Stimulated activated CD4-positive, alpha-beta T cell treated with anti-CD3 and anti-CD28 coated beads, Interleukin-4, amount 100 ng/mL, for 48 hours (primary cell): ENCODE measurements around the gene UGCG.
"Not testable (repeated sequence)": the region's sequence is repeated elsewhere in the genome, so short reads cannot be mapped to it uniquely, and the experiment has no call there.

Experiments used
- DNase-seq, 2 donors: peaks; one replicate each; pipeline ENCODE4 v3.0.0-alpha.2; 2020; ENCODE audit warnings: low read depth in 2 of 2

Gene UGCG

GRCh38 chr9:111890867-111891266 lies 5.7 kb upstream of the UGCG start:
- DNase-seq: not testable (repeated sequence)

- DNase-seq: no peak
These were observed 4.6 kb upstream of the UGCG start for GRCh38 chr9:111891910-111892499.

- peak; percentile 7 to 34 for DNase-seq
These were observed 457 bp downstream of the UGCG start for GRCh38 chr9:111896942-111897600.

DNA sequence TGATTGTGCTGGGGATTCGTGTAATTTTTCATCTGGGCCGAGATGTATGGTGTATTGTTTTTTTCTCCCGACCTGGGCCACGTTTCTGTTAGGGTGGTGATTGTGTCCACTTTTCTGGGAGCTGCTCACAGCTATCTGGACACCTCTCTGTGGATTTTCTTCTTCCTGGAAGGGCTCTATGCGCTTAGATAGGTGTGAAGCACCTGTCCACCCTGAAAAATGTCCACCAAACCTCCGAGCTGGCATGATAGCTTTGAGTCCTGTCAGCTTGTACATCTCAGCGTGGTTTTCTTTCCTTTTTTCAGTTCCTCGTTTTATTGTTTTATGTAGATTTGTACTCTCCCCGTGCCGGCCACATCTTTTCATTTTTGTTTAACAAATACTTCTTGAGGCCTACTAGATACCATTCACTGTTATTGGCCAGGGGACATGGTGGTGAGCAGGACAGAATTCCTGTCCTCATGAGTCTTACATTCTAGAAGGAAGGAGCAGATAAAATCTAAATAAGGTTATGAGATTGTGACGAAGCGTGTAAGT lies 1.1 kb downstream of the UGCG start:
- DNase-seq: peak in 1 of 2 donors; percentile 4

- DNase-seq: no peak
These were observed 1.9 kb downstream of the UGCG start for GRCh38 chr9:111898331-111899096.

DNA sequence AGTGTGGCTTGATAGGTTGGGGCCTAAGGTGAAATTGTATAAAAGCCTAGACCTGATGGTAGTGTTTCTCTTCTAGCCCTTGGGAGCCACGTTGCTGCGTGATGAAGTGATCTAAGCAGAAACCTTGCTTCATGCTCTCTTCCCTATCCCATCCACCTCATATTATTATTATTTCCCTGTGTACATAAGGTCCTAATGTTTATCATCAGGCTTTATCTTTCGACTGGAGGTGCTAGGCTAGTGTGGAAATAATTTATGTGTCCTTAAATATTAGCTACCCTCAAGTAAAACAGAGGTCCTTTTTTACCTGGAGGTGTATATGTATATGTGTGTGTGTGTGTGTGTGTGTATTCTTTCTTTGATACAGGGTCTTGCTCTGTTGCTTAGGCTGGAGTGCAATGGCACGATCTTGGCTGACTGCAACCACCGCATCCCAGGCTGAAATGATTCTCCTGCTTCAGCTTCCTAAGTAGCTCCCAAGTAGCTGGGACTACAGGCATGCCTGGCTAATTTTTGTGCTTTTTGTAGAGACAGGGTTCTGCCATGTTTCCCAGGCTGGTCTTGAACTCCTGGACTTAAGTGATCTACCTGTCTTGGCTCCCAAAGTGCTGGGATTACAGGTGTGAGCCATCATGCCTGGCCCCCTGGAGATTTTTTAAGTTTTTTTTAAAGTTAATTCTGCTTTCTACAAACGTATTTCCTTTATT lies 3.7 kb downstream of the UGCG start:
- DNase-seq: no peak

DNA sequence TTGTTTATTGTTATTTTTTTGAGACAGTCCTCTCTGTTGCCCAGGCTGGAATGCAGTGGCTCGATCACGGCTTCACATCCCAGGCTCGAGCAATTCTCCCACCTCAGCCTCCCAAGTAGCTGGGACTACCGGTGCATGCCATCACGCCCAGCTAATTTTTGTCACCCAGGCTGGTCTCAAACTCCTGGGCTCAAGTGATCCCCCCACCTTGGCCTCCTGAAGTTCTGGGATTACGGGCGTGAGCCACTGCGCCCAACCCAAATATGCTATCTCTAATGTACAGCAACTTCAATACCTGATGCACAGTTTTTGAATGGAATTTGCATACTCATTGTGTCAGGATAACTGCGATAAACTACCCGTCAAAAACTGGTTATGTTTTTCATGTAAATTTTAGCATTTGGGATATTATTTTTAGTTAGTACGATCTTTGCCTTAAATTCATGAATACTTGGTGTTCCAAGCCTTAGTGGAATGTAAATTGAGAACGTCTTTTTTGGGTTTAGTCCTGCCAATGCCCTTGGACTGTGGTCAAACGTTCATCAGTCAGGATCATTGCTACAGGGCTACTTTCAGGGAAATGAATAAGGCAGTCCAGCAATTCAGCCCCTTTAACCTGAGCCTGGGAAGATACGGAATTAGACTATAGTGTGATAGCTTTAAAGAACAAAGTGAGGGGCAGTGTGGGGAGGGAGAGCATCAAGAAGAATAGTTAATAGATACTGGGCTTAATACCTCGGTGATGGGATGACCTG lies 4.4 kb downstream of the UGCG start:
- no peak for DNase-seq

GRCh38 chr9:111902391-111903139 lies 6.0 kb downstream of the UGCG start:
- no peak for DNase-seq

GRCh38 chr9:111903535-111903934 lies 6.9 kb downstream of the UGCG start:
- DNase-seq: not testable (repeated sequence)

DNA sequence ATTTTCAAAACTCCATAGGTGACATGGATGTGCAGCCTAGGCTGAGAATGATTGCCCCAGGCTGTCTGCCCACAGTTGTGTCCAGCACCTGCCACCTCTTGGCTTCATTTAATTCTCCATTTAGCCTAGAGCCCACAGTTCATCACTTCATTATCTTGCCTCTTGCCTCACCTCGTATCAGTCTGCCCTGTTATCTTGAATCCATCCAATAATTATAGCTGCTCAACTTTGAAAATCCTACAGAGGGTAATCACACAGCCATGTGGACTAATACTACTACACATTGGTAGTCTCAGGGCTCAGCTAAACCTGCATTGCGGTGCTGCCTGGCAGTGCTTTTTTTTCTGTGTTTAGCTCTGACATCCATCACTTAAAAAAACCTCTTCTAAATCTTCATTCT lies 7.4 kb downstream of the UGCG start:
- DNase-seq: no peak

DNA sequence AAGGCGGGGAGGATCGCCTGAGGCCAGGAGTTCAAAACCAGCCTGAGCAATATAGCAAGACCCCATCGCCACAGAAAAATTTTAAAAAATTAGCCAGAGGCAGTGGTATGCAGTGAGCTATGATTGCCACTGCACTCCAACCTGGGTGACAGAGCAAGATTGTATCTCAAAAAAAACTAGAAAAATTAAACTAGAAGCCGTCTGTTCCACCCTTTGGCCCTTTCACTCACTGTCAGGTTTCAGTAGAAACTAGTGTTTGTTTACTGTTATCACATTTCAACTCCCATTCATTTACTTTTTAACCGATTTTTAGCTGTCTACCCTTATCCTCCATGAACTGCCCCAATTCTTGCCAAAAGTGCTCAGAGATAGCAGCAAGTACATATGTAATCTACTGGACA lies 8.3 kb downstream of the UGCG start:
- no peak for DNase-seq

GRCh38 chr9:111907147-111907546 lies 10.5 kb downstream of the UGCG start:
- DNase-seq: no peak

DNA sequence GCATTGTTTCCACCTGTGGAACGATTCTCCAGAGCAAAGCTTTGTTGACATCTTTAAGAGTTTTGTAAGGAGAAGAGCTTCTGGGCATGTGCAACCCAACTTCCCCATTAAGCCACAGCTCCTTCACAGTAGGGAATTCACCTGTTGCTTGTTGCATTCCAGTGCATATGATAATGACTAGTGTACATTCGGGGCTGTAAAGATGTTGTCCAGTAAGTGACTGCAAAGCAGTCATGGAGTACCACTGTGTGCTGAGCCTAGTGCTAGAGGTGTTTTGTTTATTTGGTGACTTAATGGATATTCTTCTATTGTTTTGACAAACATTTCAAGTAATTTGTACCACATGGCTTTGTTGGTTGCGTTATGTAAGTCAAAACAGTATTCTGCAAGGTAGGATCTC lies 12.8 kb downstream of the UGCG start:
- no peak for DNase-seq

- no peak for DNase-seq
These were observed 13.8 kb downstream of the UGCG start for GRCh38 chr9:111910428-111910827.

GRCh38 chr9:111913159-111913558 lies 16.5 kb downstream of the UGCG start:
- DNase-seq: no peak

DNA sequence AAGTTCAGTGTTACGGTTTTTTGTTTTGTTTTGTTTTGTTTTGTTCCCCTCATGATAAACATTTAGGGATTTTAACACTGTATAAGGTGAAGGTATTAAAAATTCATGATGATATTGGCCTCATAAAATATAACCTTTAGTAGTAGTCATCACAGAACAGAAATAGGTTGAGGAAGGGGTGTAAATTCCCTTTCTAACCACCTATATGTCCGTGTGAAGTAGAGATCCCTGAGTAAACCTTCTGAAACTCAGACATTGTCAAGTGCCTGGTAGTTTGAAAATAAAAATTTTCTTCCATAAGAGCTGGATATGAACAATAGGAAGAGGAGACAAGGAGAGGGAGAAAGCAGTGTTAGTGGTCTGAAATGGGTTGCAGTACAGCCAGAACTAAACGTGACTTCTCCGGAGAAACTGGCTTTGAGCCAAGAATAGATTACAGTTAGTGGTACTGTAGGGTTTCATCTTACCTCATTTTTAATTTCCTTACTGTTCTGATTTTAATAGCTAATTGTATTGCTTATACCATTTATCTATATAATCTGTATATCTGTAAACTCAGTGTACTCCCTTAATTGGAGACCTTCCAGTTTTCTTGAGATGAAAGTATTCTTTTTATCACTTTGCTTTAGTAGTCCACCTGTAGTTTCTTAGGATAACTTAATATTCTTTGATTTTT lies 18.3 kb downstream of the UGCG start:
- no peak for DNase-seq

- no peak for DNase-seq
These were observed 18.8 kb downstream of the UGCG start for GRCh38 chr9:111915425-111915758.

DNA sequence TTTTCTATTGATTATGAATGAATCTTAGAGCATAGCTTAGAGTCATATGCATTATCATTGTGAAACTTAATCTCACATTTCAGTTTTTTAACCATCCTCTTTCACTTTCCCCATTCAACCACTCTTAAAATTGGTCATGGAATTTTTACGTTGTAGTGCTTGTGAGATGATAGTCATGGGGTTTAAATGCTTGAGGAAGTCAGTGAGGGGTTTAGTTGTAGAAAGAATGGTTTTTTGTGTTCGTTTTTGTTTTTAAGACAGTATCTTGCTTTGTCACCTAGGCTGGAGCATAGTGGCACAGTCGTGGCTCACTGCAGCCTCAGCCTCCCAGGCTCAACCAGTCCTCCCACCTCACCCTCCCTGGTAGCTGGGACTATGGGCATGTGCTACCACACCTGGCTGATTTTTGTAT lies 19.6 kb downstream of the UGCG start:
- DNase-seq: no peak

DNA sequence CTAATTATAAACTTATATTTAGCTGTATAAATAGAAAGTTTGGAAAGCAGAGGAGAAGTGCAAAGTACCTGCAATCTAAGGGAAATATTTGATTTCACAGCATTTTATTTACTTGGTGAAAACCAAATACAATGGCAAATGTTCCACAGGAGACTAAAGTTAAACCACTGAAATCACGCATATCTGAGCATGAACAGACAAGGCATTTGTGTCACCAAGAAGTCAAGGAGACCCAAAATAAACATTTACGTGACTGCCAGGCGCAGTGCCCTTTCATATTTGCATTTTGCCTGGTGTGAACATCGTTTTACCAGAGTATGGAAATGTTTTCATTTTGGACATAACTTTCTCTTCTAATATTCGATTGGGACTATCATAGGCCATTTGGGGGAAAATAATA lies 20.6 kb downstream of the UGCG start:
- no peak for DNase-seq

DNA sequence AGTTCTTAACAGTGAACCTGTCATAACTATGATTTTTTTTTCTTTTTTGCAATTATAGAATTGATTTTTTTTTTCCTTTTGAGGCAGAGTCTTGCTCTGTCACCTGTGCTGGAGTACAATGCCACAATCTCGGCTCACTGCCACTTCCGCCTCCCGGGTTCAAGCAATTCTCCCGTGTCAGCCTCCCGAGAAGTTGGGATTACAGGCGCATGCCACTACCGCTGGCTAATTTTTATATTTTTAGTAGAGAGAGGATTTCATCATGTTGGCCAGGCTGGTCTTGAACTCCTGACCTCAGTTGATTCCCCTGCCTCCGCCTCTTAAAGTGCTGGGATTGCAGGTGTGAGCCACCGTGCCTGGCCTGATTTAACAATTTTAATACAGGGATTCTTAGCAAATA lies 21.4 kb downstream of the UGCG start:
- DNase-seq: no peak
